Immature natural killer cell (primary cell): ENCODE data around the gene KCNJ13. TPM values are rescaled to one million over a fixed set of nuclear protein-coding genes. Genes with fewer than 3 reads are reported as not detected.

Source experiments
- DNase-seq, 3 donors: peaks; one replicate each; pipeline ENCODE4 v3.0.0; 2022; ENCODE audit warnings: mixed read lengths in 1 of 3
- H3K27ac Mint-ChIP-seq, 6 donors: one replicate each; pipeline ENCODE4 v1.8.0; 2020; ENCODE audit warnings: mixed read lengths in 6 of 6, mild to moderate bottlenecking in 5 of 6, inconsistent platforms in 4 of 6, moderate library complexity in 3 of 6
- H3K27me3 Mint-ChIP-seq, 3 donors: one replicate each; pipeline ENCODE4 v1.8.0; 2020 to 2021; ENCODE audit warnings: low read depth in 3 of 3, mild to moderate bottlenecking in 3 of 3, mixed read lengths in 3 of 3, moderate library complexity in 3 of 3, inconsistent platforms in 1 of 3
- H3K36me3 Mint-ChIP-seq, 3 donors: one replicate each; pipeline ENCODE4 v1.8.0; 2020; ENCODE audit warnings: mixed read lengths in 3 of 3, inconsistent platforms in 2 of 3, mild to moderate bottlenecking in 2 of 3
- H3K4me1 Mint-ChIP-seq, 2 donors: one replicate each; pipeline ENCODE4 v1.8.0; 2020; ENCODE audit warnings: inconsistent platforms in 2 of 2, mild to moderate bottlenecking in 2 of 2, mixed read lengths in 2 of 2, moderate library complexity in 1 of 2
- H3K4me3 Mint-ChIP-seq, 5 donors: one replicate each; pipeline ENCODE4 v1.8.0; 2020; ENCODE audit warnings: mild to moderate bottlenecking in 5 of 5, mixed read lengths in 5 of 5, inconsistent platforms in 3 of 5, moderate library complexity in 3 of 5
- H3K9me3 Mint-ChIP-seq, 6 donors: one replicate each; pipeline ENCODE4 v1.8.0; 2020; ENCODE audit warnings: mild to moderate bottlenecking in 6 of 6, mixed read lengths in 6 of 6, inconsistent platforms in 4 of 6, moderate library complexity in 3 of 6
- polyA plus RNA-seq, 3 donors: library from polyadenylated mRNA; unstranded; fragments of 300-500 nt; fragmentation: Illumina TruSeq; gene quantifications; one replicate each; pipeline ENCODE4 v1.2.3, GENCODE V29; 2021

The KCNJ13 gene
- polyA plus RNA-seq = under 1 TPM in 1 of 3 donors, not detected in 2; 0.56 TPM

GRCh38 chr2:232776435-232776834 is at the start of gene KCNJ13:
Gene KCNJ13, minus strand, starts transcription at chr2:232776565. Its CDS starts 5,203 bp downstream, at chr2:232771362.
- Mint-ChIP-seq H3K27me3 (peaks cover 0 to 4% (median 0%) of the 10 kb centered on the region in 3 donors), H3K36me3 (peaks cover 0 to 10% (median 0%) of the 10 kb centered on the region in 3 donors), H3K9me3 (no peaks in the 10 kb centered on the region), H3K27ac (no peak within 1 kb of the TSS), H3K4me3 (no peak within 1 kb of the TSS), H3K4me1 (peaks cover 9 to 16% of the 10 kb centered on the region in 2 donors)
- no peak for DNase-seq

DNA sequence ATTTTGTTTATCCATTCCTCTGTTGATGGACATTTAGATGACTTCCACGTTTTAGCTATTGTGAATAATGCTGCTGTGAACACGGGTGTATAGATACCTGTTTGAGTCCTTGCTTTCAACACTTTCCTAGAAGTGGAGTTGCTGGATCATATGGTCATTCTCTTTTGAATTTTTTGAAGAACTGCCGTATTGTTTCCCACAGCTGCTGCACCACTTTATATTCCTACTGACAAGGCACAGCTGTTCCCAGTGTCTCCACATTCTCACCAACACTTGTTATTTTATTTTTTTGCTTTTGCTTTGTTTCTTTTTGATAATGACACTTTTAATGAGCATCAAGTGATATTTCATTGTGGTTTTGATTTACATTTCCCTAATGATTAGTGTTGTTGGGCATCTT is 41.4 kb upstream of the KCNJ13 start:
- H3K9me3 Mint-ChIP-seq = no peaks in the 10 kb centered on the region
- H3K36me3 Mint-ChIP-seq = peaks cover 26 to 55% (median 27%) of the 10 kb centered on the region in 3 donors
- DNase-seq = no peak
- peaks cover 0 to 3% (median 0%) of the 10 kb centered on the region in 3 donors for H3K27me3 Mint-ChIP-seq
- H3K4me3 Mint-ChIP-seq = no peak overlapping the region
- H3K4me1 Mint-ChIP-seq = no peaks in the 10 kb centered on the region
- H3K27ac Mint-ChIP-seq = peak overlapping the region in 2 of 6 donors; percentile 32 to 81

GRCh38 chr2:232816657-232817056 is 40.3 kb upstream of the KCNJ13 start:
- Mint-ChIP-seq H3K27ac (peak overlapping the region in 2 of 6 donors; percentile 1 to 6), H3K4me3 (no peak overlapping the region), H3K4me1 (no peaks in the 10 kb centered on the region), H3K36me3 (peaks cover 27 to 49% (median 30%) of the 10 kb centered on the region in 3 donors), H3K27me3 (peaks cover 0 to 3% (median 0%) of the 10 kb centered on the region in 3 donors), H3K9me3 (no peaks in the 10 kb centered on the region)
- no peak for DNase-seq

- Mint-ChIP-seq H3K36me3 (peaks cover 27 to 47% (median 33%) of the 10 kb centered on the region in 3 donors), H3K27me3 (peaks cover 0 to 3% (median 0%) of the 10 kb centered on the region in 3 donors), H3K9me3 (no peaks in the 10 kb centered on the region), H3K27ac (peak overlapping the region in 1 of 6 donors; percentile 78), H3K4me1 (no peaks in the 10 kb centered on the region), H3K4me3 (no peak overlapping the region)
- DNase-seq = no peak
Observed at GRCh38 chr2:232815569-232815968, 39.2 kb upstream of the KCNJ13 start.

GRCh38 chr2:232810444-232810843 is 34.1 kb upstream of the KCNJ13 start:
- Mint-ChIP-seq H3K4me1 (peaks cover under 1 to 3% of the 10 kb centered on the region in 2 donors), H3K9me3 (no peaks in the 10 kb centered on the region), H3K27ac (no peak overlapping the region), H3K4me3 (no peak overlapping the region), H3K27me3 (peaks cover 0 to 3% (median 0%) of the 10 kb centered on the region in 3 donors), H3K36me3 (peaks cover 15 to 55% (median 29%) of the 10 kb centered on the region in 3 donors)
- no peak for DNase-seq

DNA sequence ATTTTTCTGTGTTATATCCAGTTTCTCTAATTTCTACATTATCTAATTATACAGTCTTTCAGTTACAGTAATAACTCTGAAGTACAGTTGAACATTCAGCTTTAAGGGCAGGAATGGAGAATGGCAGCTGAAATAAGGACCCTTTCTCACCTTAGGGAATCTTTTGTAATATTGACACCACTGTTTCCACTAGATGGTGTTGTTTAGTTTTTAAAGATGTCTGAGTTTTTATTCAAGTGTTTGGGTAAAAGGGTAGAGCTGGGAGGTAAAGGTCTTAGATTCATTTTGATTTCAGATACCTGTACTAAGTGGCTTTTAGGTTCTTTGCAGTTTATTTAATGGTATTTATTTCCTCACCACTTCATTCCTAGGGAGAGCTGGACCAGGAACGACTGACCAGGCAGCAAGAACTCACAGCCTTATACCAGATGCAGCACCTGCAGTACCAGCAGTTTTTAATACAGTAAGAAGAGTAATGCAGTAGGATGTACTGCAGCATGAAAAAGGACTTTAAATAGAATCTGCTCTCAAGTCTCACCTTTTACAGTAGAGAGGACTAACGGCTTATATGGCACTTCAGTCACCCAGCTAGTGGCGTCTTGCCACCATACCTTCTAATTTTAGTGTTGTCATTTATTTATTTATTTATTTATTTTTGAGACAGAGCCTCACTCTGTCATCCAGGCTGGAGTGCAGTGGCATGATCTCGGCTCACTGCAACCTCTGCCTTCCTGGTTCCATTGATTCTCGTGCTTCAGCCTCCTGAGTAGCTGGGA is 33.2 kb upstream of the KCNJ13 start:
- no peak for DNase-seq
- H3K27ac Mint-ChIP-seq = peak overlapping the region in 2 of 6 donors; percentile 5 to 50
- no peak overlapping the region for H3K4me3 Mint-ChIP-seq
- H3K4me1 Mint-ChIP-seq = peaks cover 4 to 10% of the 10 kb centered on the region in 2 donors
- no peaks in the 10 kb centered on the region for H3K9me3 Mint-ChIP-seq
- H3K36me3 Mint-ChIP-seq = peaks cover 14 to 60% (median 34%) of the 10 kb centered on the region in 3 donors
- peaks cover 0 to under 1% (median 0%) of the 10 kb centered on the region in 3 donors for H3K27me3 Mint-ChIP-seq

- Mint-ChIP-seq H3K27me3 (peaks cover 0 to 3% (median 1%) of the 10 kb centered on the region in 3 donors), H3K4me1 (peaks cover 4 to 10% of the 10 kb centered on the region in 2 donors), H3K36me3 (peaks cover 34 to 54% (median 47%) of the 10 kb centered on the region in 3 donors), H3K27ac (peak overlapping the region in 1 of 6 donors; percentile 31), H3K9me3 (peaks cover 0 to 10% (median 0%) of the 10 kb centered on the region in 6 donors), H3K4me3 (no peak overlapping the region)
- no peak for DNase-seq
Observed at GRCh38 chr2:232802091-232802490, 25.7 kb upstream of the KCNJ13 start.

DNA sequence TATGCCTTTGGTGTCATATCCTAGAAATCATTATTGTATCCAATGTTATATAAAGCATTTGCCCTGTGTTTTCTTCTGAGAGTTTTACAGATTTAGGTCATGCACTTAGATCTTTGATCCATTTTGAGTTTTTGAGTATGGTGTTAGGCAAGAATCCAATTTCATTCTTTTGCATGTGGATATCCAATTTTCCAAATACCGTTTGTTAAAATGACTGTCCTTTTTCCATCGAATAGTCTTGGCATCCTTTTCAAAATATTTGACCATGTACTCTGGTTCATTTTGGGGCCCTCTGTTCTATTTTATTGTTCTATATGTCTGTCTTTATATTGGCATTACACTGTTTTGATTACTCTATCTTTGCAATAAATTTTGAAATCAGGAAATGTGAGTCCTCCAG is 23.8 kb upstream of the KCNJ13 start:
- Mint-ChIP-seq H3K27me3 (peaks cover 0 to 3% (median 1%) of the 10 kb centered on the region in 3 donors), H3K9me3 (peaks cover 0 to 10% (median 0%) of the 10 kb centered on the region in 6 donors), H3K4me1 (peaks cover 1 to 5% of the 10 kb centered on the region in 2 donors), H3K36me3 (peaks cover 29 to 56% (median 39%) of the 10 kb centered on the region in 3 donors), H3K4me3 (no peak overlapping the region), H3K27ac (peak overlapping the region in 1 of 6 donors; percentile 22)
- DNase-seq = no peak

DNA sequence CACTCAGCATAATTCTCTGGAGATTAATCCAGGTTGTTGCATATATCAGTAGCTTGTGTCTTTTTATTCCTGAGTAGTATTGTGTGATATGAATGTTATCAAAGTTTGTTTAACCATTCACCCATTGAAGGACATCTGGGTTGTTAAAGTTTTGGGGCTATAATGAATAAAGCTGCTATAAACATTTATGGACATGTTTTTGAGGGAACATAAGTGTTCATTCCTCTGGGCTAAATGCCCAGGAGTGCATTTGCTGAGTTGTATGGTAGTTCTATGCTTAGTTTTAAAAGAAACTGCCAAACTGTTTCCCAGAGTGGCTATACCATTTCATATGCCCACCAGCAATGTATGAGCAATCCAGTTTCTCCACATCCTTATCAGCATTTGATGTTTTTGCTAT is 21.8 kb upstream of the KCNJ13 start:
- peaks cover 0 to 10% (median 0%) of the 10 kb centered on the region in 6 donors for H3K9me3 Mint-ChIP-seq
- peaks cover 26 to 50% (median 37%) of the 10 kb centered on the region in 3 donors for H3K36me3 Mint-ChIP-seq
- H3K4me3 Mint-ChIP-seq = no peak overlapping the region
- no peaks in the 10 kb centered on the region for H3K4me1 Mint-ChIP-seq
- peaks cover 0 to 3% (median 0%) of the 10 kb centered on the region in 3 donors for H3K27me3 Mint-ChIP-seq
- no peak for DNase-seq
- peak overlapping the region in 1 of 6 donors; percentile 19 for H3K27ac Mint-ChIP-seq

- Mint-ChIP-seq H3K9me3 (no peaks in the 10 kb centered on the region), H3K27ac (no peak overlapping the region), H3K36me3 (peaks cover 12 to 44% (median 36%) of the 10 kb centered on the region in 3 donors), H3K27me3 (peaks cover 0 to 3% (median 0%) of the 10 kb centered on the region in 3 donors), H3K4me3 (no peak overlapping the region), H3K4me1 (no peaks in the 10 kb centered on the region)
- DNase-seq = no peak
Observed at GRCh38 chr2:232795920-232796319, 19.6 kb upstream of the KCNJ13 start.

- no peak for DNase-seq
- peak overlapping the region in 2 of 6 donors; percentile 4 to 27 for H3K27ac Mint-ChIP-seq
Observed at GRCh38 chr2:232794981-232795380, 18.6 kb upstream of the KCNJ13 start.

GRCh38 chr2:232793271-232793670 is 16.9 kb upstream of the KCNJ13 start:
- peaks cover 18 to 59% (median 40%) of the 10 kb centered on the region in 3 donors for H3K36me3 Mint-ChIP-seq
- H3K9me3 Mint-ChIP-seq = no peaks in the 10 kb centered on the region
- H3K4me1 Mint-ChIP-seq = no peaks in the 10 kb centered on the region
- no peak overlapping the region for H3K27ac Mint-ChIP-seq
- no peak overlapping the region for H3K4me3 Mint-ChIP-seq
- DNase-seq = no peak
- no peaks in the 10 kb centered on the region for H3K27me3 Mint-ChIP-seq

More at GRCh38 chr2:232794981-232795380, 18.6 kb upstream of the KCNJ13 start:
- H3K4me1 Mint-ChIP-seq = no peaks in the 10 kb centered on the region
- peaks cover 0 to 3% (median 0%) of the 10 kb centered on the region in 3 donors for H3K27me3 Mint-ChIP-seq
- H3K36me3 Mint-ChIP-seq = peaks cover 18 to 50% (median 39%) of the 10 kb centered on the region in 3 donors
- no peak overlapping the region for H3K4me3 Mint-ChIP-seq
- no peaks in the 10 kb centered on the region for H3K9me3 Mint-ChIP-seq

GRCh38 chr2:232791518-232791917 is 15.2 kb upstream of the KCNJ13 start:
- H3K4me3 Mint-ChIP-seq = no peak overlapping the region
- no peak for DNase-seq
- no peak overlapping the region for H3K27ac Mint-ChIP-seq
- no peaks in the 10 kb centered on the region for H3K4me1 Mint-ChIP-seq
- H3K9me3 Mint-ChIP-seq = no peaks in the 10 kb centered on the region
- peaks cover 25 to 62% (median 38%) of the 10 kb centered on the region in 3 donors for H3K36me3 Mint-ChIP-seq
- H3K27me3 Mint-ChIP-seq = no peaks in the 10 kb centered on the region

GRCh38 chr2:232789082-232789481 is 12.7 kb upstream of the KCNJ13 start:
- no peaks in the 10 kb centered on the region for H3K9me3 Mint-ChIP-seq
- peaks cover 25 to 56% (median 30%) of the 10 kb centered on the region in 3 donors for H3K36me3 Mint-ChIP-seq
- peak overlapping the region in 2 of 6 donors; percentile 1 to 6 for H3K27ac Mint-ChIP-seq
- DNase-seq = no peak
- no peaks in the 10 kb centered on the region for H3K27me3 Mint-ChIP-seq
- no peaks in the 10 kb centered on the region for H3K4me1 Mint-ChIP-seq
- H3K4me3 Mint-ChIP-seq = no peak overlapping the region
